ENCODE data around the gene ARHGAP23. TPM values are rescaled to one million over a fixed set of nuclear protein-coding genes. Genes with fewer than 3 reads are reported as not detected.

ARHGAP23 gene
- total RNA-seq, 2 donors from 2014 or later = 87.1 to 89.2 TPM

GRCh38 chr17:38427160-38427949 lies 909 bp upstream of the ARHGAP23 start:
- Histone ChIP-seq H3K4me1 (ENCODE audit: control insufficient read depth in 1 of 2, low read depth in 2 of 2) (peaks cover 26 to 52% of the 10 kb centered on the region in 2 donors), H3K27ac (peak overlapping the region; percentile 91 to 99), H3K4me3 (peak overlapping the region; percentile 98), H3K27me3 (replicated peaks; ENCODE audit: insufficient read depth) (no peaks in the 10 kb centered on the region), H3K36me3 (no peaks in the 10 kb centered on the region), H3K9me3 (no peaks in the 10 kb centered on the region)
- TF ChIP-seq, protein P1, sequence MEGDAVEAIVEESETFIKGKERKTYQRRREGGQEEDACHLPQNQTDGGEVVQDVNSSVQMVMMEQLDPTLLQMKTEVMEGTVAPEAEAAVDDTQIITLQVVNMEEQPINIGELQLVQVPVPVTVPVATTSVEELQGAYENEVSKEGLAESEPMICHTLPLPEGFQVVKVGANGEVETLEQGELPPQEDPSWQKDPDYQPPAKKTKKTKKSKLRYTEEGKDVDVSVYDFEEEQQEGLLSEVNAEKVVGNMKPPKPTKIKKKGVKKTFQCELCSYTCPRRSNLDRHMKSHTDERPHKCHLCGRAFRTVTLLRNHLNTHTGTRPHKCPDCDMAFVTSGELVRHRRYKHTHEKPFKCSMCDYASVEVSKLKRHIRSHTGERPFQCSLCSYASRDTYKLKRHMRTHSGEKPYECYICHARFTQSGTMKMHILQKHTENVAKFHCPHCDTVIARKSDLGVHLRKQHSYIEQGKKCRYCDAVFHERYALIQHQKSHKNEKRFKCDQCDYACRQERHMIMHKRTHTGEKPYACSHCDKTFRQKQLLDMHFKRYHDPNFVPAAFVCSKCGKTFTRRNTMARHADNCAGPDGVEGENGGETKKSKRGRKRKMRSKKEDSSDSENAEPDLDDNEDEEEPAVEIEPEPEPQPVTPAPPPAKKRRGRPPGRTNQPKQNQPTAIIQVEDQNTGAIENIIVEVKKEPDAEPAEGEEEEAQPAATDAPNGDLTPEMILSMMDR (IDR thresholded peaks at IDR 0.05) = no peak
- ATAC-seq (ENCODE audit: insufficient number of reproducible peaks, low FRiP score, low read depth) (no peak), DNase-seq (ENCODE audit: low spot score) (no peak)

- Histone ChIP-seq H3K9me3 (no peaks in the 10 kb centered on the region), H3K4me3 (peak overlapping the region; percentile 98), H3K4me1 (ENCODE audit: control insufficient read depth in 1 of 2, low read depth in 2 of 2) (peaks cover 26 to 52% of the 10 kb centered on the region in 2 donors), H3K36me3 (no peaks in the 10 kb centered on the region), H3K27me3 (replicated peaks; ENCODE audit: insufficient read depth) (no peaks in the 10 kb centered on the region), H3K27ac (peak overlapping the region; percentile 87 to 99)
- DNase-seq (ENCODE audit: low spot score) (no peak), ATAC-seq (ENCODE audit: insufficient number of reproducible peaks, low FRiP score, low read depth) (peak; percentile 1)
- TF ChIP-seq, protein P1 (IDR thresholded peaks at IDR 0.05) = no peak
Measured at GRCh38 chr17:38428643-38429371, 543 bp downstream of the ARHGAP23 start.

DNA sequence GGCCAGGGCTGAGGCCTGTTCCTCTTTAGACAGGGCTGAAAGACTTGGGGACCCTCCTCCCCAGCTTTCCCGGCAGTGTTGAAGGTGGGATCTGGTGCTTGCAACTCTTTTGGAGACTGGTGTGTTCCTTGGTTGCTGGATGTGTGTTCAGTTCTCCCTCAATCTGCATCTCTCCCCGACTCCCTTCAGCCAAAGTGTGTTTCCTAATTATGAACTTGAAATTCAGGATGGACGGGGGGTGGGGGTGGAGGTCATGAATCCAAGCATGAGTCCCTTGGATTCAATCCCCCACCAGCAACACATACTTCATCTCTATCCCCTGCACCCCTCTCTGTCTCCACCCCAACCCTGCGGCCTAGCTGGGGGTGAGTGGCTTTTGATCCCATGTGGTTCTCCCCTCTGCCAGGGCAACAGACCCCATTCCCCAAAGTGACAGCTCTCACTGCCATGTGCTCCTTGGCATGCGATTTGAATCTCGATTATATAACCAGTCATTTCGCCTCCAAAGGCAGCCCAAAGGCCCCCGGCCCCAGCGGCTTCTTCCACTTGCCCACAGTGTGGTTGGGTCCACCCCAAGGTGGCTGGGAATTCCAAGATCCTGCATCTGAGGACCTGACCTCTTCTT lies 1.3 kb downstream of the ARHGAP23 start:
- ATAC-seq (ENCODE audit: insufficient number of reproducible peaks, low FRiP score, low read depth) = no peak
- peaks cover 34 to 52% of the 10 kb centered on the region in 2 donors for H3K4me1 ChIP-seq (ENCODE audit: control insufficient read depth in 1 of 2, low read depth in 2 of 2)
- TF ChIP-seq, protein P1 (IDR thresholded peaks at IDR 0.05) = no peak

DNA sequence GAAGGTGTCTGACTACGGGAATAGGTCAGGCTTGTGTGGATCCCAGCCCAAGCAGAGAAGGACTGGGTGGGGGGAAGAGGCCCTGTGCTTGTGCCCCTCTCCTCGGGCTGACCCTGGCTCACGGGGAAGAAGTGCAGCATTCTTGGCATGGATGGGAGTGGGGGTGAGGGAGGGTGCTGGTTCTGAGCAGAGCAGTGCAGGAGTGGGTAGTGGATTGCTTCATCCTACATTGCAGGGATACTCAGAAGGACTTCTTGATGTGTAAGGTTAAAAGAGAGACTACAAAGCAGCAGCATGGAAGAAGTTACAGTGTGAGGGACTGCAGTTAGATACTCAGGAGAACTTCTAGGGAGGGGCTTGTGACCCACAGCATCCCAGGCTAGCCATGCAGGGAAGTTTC lies 2.1 kb downstream of the ARHGAP23 start:
- peaks cover 34 to 49% of the 10 kb centered on the region in 2 donors for H3K4me1 ChIP-seq (ENCODE audit: control insufficient read depth in 1 of 2, low read depth in 2 of 2)
- DNase-seq (ENCODE audit: low spot score) (no peak), ATAC-seq (ENCODE audit: insufficient number of reproducible peaks, low FRiP score, low read depth) (no peak)
- TF ChIP-seq, protein P1 (IDR thresholded peaks at IDR 0.05) = no peak
- peak overlapping the region; percentile 87 to 99 for H3K27ac ChIP-seq
- H3K9me3 ChIP-seq = no peaks in the 10 kb centered on the region
- no peaks in the 10 kb centered on the region for H3K27me3 ChIP-seq (replicated peaks; ENCODE audit: insufficient read depth)
- H3K4me3 ChIP-seq = peak overlapping the region; percentile 98
- H3K36me3 ChIP-seq = no peaks in the 10 kb centered on the region

More for the DNA sequence above, 1.3 kb downstream of the ARHGAP23 start:
- no peaks in the 10 kb centered on the region for H3K36me3 ChIP-seq
- H3K9me3 ChIP-seq = no peaks in the 10 kb centered on the region
- peak overlapping the region; percentile 87 to 99 for H3K27ac ChIP-seq
- DNase-seq (ENCODE audit: low spot score) = no peak
- peak overlapping the region; percentile 98 for H3K4me3 ChIP-seq
- no peaks in the 10 kb centered on the region for H3K27me3 ChIP-seq (replicated peaks; ENCODE audit: insufficient read depth)

DNA sequence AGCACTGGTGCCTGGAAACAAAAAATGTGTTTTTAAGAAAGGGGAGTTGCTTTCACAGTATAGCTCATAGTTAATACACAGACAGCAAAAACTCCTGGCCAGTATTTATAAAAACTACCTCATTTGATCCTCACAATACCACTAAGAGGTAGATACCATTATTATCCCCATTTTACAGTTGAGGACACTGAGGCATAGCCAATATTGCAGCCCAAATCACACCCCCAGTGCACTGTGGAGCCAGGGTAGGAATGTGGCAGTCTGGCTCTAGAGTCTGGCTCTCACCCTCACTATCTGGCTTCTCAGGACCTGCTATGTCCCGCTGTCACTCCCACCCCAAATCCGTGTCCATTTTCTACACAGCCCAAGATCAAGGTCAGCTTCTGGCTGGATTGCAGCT lies 2.6 kb downstream of the ARHGAP23 start:
- Histone ChIP-seq H3K27me3 (replicated peaks; ENCODE audit: insufficient read depth) (no peaks in the 10 kb centered on the region), H3K9me3 (no peaks in the 10 kb centered on the region), H3K4me1 (ENCODE audit: control insufficient read depth in 1 of 2, low read depth in 2 of 2) (peaks cover 34 to 45% of the 10 kb centered on the region in 2 donors), H3K4me3 (no peak overlapping the region), H3K36me3 (no peaks in the 10 kb centered on the region), H3K27ac (peak overlapping the region in 1 of 2 donors; percentile 99)
- no peak for ATAC-seq (ENCODE audit: insufficient number of reproducible peaks, low FRiP score, low read depth)
- no peak for DNase-seq (ENCODE audit: low spot score)
- TF ChIP-seq, protein P1 (IDR thresholded peaks at IDR 0.05) = no peak
